ENCODE results near the gene APPL2. TPM values are rescaled to one million over a fixed set of nuclear protein-coding genes. Genes with fewer than 3 reads are reported as not detected.
A peak's percentile ranks its signal among the peaks of the same experiment; 100 is the strongest.

Gene APPL2
- total RNA-seq, 4 donors from 2014 or later, result 12.8 to 24.3 (median 19.8) TPM

GRCh38 chr12:105225505-105226015 is 10.4 kb downstream of the APPL2 start:
- ATAC-seq, result no peak
- intact Hi-C loops (cut with DNase I; ENCODE audit: low total_unique reads), result loop anchor here (10.0 kb wide), 1 partner anchor 1441 kb away; no protein-coding TSS in a partner anchor
- Histone ChIP-seq H3K36me3 (peaks cover 0 to 45% of the 10 kb centered on the region in 2 donors), H3K4me1 (peaks cover 37 to 41% of the 10 kb centered on the region in 2 donors), H3K27ac (peak overlapping the region in 2 of 4 donors; percentile 52 to 75), H3K4me3 (no peak overlapping the region), H3K9me3 (no peaks in the 10 kb centered on the region), H3K27me3 (no peaks in the 10 kb centered on the region)
- in situ Hi-C loops (cut with MboI; ENCODE audit: low sequenced_read_pairs in 4 of 4), result no loop called here
- no peak for DNase-seq
- TF ChIP-seq CTCF (IDR thresholded peaks at IDR 0.05 in 4 of 5, conservative IDR thresholded peaks at IDR 0.05 in 1 of 5), result no peak
- TF ChIP-seq POLR2A (IDR thresholded peaks at IDR 0.05), result no peak

GRCh38 chr12:105224399-105224798 is 11.6 kb downstream of the APPL2 start:
- Histone ChIP-seq H3K36me3 (peaks cover 0 to 41% of the 10 kb centered on the region in 2 donors), H3K9me3 (no peaks in the 10 kb centered on the region), H3K27ac (no peak overlapping the region), H3K4me3 (no peak overlapping the region), H3K4me1 (peaks cover 48 to 50% of the 10 kb centered on the region in 2 donors), H3K27me3 (no peaks in the 10 kb centered on the region)
- intact Hi-C loops (cut with DNase I; ENCODE audit: low total_unique reads) (loop anchor here (10.0 kb wide), 1 partner anchor 1440 kb away; no protein-coding TSS in a partner anchor), in situ Hi-C loops (cut with MboI; ENCODE audit: low sequenced_read_pairs in 4 of 4) (no loop called here)
- ATAC-seq (no peak), DNase-seq (no peak)
- TF ChIP-seq CTCF (IDR thresholded peaks at IDR 0.05 in 4 of 5, conservative IDR thresholded peaks at IDR 0.05 in 1 of 5) (no peak), POLR2A (IDR thresholded peaks at IDR 0.05) (no peak)

GRCh38 chr12:105223884-105224283 is 12.1 kb downstream of the APPL2 start:
- Histone ChIP-seq H3K27me3 (no peaks in the 10 kb centered on the region), H3K27ac (no peak overlapping the region), H3K4me1 (peaks cover 52 to 53% of the 10 kb centered on the region in 2 donors), H3K36me3 (peaks cover 0 to 36% of the 10 kb centered on the region in 2 donors), H3K4me3 (no peak overlapping the region), H3K9me3 (no peaks in the 10 kb centered on the region)
- intact Hi-C loops (cut with DNase I; ENCODE audit: low total_unique reads), result loop anchor here (10.0 kb wide), 1 partner anchor 1439 kb away; no protein-coding TSS in a partner anchor
- no peak for DNase-seq
- in situ Hi-C loops (cut with MboI; ENCODE audit: low sequenced_read_pairs in 4 of 4), result no loop called here
- TF ChIP-seq CTCF (IDR thresholded peaks at IDR 0.05 in 4 of 5, conservative IDR thresholded peaks at IDR 0.05 in 1 of 5) (no peak), POLR2A (IDR thresholded peaks at IDR 0.05) (no peak)
- no peak for ATAC-seq

- Histone ChIP-seq H3K4me1 (peaks cover 57 to 58% of the 10 kb centered on the region in 2 donors), H3K4me3 (no peak overlapping the region), H3K36me3 (peaks cover 0 to 31% of the 10 kb centered on the region in 2 donors), H3K27ac (peak overlapping the region in 2 of 4 donors; percentile 9), H3K27me3 (no peaks in the 10 kb centered on the region), H3K9me3 (no peaks in the 10 kb centered on the region)
- TF ChIP-seq CTCF (IDR thresholded peaks at IDR 0.05 in 4 of 5, conservative IDR thresholded peaks at IDR 0.05 in 1 of 5), result no peak
- TF ChIP-seq POLR2A (IDR thresholded peaks at IDR 0.05), result no peak
- in situ Hi-C loops (cut with MboI; ENCODE audit: low sequenced_read_pairs in 4 of 4), result no loop called here
- DNase-seq (no peak), ATAC-seq (no peak)
- intact Hi-C loops (cut with DNase I; ENCODE audit: low total_unique reads), result loop anchor here (10.0 kb wide), 1 partner anchor 1439 kb away; no protein-coding TSS in a partner anchor
Measured at GRCh38 chr12:105223352-105223845, 12.6 kb downstream of the APPL2 start.
